ENCODE measurements around the gene NFIX.

NFIX gene

DNA sequence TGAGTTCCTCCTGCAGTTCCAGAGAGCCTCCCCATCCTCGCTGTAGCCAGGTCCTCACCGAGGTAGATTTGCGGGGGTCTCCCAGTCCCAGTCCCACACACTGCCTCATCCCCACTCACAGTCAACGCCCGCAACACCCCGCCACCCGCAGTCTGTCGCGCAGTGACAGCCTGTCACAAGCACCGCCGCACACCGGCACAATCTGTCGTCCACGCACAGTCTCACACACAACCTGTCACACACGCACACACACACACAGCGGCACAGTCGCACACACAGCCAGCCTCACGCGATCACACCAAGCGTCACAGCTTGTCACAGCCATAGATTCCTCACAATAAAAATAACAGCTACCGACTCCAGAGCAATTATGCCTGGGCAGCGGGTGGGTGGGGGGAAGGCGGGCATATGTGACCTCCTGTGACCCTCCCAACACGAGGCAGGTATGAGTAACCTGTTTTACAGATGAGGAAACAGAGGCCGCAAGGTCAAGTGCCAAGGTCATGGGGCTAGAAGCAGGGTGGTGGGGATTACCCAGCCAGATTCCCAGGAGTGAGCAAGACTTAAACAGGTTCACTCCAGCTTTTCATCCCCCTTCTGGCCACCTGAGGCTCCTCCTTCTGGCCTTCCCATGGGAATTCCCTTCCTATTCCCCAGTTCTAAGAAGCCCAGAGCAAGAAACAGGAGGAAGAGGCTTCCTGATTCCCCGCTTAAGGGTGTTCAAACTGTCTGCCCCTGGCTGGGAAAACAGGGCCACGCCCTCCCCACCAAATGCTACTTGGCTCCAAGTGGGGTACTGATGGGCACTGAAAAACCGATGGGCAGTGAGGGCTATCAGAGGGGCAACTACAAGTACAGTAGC, 13.9 kb downstream of the NFIX start:
- no peak for DNase-seq (ENCODE audit: low read depth)

DNA sequence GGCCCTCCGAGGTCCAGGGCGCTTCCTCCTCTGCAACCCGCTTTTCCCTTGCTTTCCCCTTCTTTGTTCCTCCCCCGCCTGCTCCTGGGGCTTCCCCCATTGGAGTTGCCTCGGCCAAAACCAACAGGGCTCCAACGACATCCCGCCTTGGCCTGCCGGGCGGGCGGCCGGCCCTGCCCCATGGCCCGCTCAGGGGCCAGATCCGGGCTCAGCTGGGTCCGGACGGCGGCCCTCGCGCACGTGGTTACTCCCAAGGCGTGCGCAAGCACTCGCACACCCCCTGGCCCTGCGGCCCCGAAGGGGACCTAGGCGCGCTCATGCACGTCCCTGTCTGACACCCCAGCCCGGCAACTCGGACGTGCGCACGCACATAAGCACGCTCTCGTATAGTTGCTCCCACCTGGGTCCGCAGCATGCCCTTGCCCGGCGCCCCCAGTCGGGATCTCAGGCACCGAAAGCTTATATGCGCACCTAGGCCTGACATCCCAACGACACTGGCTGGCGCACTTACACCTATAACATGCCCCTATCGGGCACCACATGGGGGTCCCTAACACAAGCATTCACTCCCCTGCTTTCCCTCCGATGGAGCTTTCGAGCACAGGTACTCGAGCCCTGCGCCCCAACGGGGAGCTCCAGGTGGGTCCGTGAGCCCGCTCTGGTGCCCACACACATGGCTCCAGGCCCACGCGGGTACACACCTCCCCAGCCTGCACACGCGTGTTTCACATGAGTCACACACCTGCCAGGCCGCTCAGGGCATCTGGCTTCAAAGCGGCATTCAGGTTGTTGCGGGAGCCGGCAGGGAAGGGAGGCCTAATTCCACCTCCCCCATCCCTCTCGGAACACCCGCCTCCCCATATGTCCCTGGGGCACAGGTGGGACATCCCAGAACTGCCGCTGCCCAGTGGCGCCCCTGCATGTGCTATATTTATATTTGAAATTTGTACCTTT, 15.0 kb downstream of the NFIX start:
- no peak for DNase-seq (ENCODE audit: low read depth)

DNA sequence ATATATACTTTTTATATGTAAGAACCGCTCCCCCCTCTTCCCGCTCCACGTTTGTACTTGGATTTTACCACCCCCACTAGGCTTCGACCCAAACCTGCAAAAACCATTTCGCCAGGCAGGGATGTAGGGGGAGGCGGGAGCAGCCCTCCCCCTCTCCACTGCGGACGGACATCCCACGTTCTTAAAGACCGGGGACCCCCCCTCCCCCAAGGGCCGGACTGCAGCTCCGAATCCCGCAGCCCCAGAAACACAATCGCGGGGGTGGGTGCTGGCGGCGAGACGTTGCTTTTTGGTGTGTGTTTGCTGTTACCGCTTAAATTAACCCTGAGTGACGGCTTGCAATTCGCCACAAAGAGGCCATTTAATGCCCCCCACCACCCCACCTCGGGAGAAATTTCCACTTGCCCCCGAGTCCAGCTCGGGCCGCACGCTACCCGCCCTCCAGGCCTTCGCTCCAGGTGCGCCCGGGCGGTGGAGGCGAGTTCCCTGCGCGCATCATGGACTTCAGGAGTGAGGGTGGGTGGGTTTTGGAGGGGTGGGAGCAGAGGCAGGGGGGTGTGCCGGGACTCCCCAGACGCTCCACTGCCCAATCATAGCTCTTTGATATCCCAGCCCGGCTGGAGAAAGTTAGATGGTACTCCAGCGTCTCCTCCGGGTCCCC, 15.8 kb downstream of the NFIX start:
- no peak for DNase-seq (ENCODE audit: low read depth)

DNA sequence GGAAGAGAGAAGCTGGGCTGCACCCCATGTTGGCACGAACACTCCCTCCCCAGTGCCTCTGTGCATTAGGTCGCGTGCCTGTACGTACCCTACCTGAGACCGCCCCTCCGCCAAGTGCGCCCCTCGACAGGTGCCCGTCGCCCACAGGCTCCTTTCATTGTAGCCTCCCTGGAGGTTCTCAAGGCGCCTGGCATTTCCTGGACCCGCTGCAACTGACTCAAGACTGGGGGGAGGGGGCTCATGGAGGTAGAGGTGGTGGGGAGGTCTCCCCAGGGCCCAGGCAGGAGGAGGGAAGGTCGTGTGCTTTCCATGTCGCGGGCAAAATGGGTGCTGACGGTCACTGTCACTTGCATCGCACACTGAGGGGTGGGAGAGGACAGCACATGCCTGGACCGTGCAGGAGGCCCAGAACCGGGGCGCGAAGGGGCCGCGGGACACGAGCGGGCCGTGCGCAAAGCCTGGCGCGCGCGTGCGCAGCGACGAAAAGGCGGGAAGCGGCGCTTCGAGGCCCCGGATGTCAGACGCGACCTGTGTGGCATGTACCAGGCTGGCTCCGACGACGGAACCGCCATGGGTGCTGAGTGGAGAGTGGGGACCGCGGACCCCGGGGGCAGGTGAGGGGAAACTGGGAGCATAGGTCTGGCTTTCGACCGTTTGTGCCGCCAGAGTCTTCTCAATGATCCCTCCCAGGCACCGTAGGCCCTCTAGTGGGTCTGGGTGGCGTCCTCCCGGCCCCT, 16.5 kb downstream of the NFIX start:
- DNase-seq (ENCODE audit: low read depth), result no peak

DNA sequence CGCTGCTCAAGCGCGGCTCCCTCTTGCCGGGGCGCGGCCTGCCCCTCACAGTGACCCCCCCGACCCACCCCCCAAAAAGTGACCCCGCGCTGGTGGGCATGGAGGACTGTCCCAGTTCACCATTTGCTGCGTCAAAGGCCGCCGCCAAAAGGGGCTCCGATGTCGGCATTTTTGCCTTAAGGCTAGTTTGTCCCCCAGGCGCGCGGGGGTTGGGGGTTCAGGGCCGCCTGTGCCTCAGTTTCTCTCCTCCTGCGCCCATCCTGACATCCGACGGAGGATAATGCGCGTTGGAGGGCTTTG, 17.1 kb downstream of the NFIX start:
- no peak for DNase-seq (ENCODE audit: low read depth)

DNA sequence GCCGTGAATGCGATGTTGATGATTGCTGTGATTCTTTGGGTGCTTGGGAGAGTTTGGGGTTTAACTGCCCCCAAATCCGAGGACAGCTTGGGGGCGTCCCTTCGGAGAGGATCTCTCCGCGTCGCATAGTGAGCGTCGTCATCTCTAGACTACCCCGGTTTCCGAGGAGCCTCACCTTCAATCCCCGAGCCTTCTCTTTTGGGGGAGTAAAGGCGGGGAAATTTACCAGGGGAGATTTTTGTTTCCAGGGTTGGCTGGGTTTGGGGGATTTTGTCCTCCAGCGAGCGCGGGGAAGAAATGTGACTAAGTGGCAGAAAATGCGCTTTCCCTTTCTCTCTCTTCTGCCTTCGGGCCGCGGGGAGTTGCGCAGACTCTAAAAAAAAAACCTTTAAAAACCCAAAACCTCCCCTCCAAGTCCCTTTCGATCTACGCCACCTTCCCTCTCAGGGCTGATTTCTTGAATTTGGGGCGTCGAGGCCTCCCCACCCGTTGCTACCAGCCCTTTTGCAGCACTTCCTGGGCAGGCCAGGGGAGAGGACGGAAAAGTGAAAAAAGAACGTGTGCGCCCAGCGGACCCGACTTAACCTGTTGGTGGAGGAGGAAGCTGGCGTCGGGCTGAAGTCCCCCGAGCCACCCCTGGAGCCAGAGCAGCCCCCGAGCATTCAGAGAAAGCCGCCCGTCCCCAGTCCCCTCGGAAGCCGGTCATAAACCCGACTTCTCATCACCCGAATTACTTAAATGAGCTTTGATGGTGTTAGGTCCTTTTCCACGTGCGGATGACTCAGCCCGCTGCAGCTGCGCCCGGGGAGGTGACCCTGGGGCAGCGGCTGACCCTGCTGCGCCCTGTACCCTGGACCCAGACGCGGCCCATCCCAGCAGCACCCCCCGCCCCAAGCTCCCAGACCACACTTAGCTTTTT, 17.7 kb downstream of the NFIX start:
- no peak for DNase-seq (ENCODE audit: low read depth)

DNA sequence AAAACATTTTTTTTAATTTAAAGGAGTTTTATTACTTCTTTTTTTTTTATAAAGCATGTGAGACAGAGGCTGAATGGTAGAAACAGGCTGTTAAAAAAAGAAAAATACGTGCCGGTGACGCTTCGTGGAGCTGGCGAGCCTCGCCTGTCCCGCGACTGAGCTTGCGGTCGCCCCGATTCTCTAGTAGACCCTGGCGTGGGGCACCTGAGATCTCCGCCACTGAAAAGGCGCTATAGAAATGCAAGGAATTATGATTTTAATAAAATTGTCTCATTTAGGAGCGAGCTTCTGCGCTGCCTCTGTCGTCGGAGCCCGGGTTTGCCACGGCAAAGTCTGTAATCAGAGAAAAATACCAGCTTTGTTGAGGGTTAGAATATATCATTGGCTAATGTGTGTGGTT, 18.4 kb downstream of the NFIX start:
- no peak for DNase-seq (ENCODE audit: low read depth)

DNA sequence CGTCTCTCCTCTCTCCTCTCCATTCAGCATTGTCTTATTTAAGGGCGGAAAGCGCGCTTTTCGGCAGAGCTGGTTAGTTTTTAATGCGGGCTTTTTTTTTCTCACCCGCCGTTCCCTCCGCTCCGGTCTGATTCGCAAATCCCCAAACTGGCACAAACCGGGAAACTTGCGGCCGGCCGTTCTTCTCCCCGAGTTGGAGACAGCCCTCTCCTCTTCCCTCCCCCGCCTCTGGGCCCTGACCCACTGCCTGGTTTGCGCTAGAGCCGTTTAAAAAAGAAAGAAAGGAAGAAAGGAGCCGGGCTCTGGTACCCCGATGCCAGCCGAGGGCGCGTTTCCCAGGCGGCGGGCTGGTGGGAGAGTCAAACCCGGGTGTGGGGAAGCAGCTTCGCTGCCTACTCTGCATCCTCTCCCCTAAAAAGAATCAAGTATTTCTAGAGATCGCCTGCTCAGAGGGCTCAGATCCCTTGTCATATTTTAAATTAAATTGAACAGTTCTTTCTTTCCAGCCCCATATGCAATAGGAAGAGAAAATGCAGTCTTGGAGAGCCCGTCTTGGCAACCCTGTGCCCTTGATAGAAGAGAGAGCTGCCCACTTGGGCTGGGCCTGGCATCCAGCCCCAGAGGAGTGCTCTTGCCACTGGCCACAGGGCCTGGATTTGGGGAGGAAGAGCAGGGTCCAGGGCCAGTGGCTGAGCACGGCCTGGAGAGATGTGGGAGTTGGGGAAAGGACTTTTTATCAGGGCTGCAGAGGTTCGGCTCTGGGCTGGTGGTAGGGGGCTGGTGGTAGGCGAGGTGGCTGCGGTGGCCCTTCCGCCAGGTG, 19.0 kb downstream of the NFIX start:
- DNase-seq (ENCODE audit: low read depth), result no peak

DNA sequence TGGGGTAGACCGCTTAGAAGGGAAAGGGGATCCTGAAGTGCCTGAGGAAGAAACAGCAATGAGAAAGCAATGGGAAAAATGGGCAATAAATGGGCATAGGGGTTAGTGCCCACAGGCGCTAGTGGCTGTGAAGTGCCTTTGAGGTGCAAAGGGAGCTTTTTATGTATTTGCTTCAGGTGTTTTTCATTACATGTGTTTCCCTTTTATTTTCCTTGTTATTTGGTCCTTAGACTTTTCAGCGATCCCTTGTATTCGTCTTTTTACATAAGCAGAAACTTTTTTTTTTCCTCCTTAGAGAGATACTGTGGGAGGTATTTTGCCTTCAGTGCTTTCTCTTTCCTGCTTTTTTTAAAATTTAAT, 19.6 kb downstream of the NFIX start:
- no peak for DNase-seq (ENCODE audit: low read depth)

DNA sequence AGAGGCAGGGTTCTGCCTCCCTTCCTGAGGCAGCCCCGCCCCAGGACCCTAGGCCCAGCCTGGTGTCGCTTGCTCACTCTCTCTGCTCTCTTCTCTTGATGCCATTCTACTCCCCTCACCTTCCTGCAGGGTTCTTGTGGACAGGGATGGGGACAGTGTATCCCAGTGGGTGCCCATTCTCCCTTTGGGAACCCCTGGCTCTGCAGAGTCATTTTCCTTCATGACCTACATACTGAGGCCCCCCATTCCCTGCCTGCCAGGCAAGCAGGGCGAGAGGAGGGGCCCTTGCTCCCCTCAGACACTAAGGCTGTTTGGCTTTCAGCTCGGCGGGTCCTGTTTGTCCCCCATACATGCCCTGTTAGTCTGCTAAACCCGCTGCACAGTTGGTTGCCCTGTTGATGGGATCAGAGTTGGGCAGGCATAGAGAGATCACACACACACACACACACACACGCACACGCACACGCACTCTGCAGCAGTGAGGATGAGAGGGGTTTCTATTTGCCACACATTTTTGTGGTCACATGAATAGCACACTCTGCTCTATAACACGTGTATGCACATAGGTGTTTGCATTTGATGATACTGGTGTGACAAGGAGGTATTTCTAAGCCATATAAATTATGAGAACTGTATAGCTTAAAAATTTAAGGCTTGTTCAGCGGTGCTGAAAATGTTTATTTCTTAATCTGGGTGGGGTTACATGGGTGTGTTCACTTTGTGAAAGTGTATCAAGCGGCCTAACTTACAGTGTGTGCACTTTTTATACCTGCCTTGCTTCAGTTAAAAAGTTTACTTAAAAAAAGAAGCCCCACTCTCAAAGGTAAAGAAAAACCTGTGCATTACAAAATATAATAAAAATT, 20.3 kb downstream of the NFIX start:
- no peak for DNase-seq (ENCODE audit: low read depth)

DNA sequence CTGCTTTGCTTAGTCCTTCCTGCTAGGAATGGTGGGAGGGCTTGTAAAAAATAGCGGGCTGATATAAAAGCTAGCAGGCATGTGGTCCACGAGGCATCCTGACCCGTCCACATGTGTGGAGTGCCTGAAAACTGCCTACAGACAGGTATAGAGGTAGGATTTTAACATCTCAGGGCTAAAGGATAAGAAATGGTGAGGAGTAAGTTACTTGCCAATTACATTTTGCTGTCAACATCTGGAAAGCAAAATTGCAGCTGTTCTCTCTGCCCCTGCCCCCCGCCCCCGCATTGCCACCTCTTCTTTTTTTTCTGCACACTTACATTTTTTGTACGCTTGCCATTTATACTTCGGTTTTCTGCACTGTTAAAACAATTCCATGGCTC, 21.0 kb downstream of the NFIX start:
- DNase-seq (ENCODE audit: low read depth), result no peak

DNA sequence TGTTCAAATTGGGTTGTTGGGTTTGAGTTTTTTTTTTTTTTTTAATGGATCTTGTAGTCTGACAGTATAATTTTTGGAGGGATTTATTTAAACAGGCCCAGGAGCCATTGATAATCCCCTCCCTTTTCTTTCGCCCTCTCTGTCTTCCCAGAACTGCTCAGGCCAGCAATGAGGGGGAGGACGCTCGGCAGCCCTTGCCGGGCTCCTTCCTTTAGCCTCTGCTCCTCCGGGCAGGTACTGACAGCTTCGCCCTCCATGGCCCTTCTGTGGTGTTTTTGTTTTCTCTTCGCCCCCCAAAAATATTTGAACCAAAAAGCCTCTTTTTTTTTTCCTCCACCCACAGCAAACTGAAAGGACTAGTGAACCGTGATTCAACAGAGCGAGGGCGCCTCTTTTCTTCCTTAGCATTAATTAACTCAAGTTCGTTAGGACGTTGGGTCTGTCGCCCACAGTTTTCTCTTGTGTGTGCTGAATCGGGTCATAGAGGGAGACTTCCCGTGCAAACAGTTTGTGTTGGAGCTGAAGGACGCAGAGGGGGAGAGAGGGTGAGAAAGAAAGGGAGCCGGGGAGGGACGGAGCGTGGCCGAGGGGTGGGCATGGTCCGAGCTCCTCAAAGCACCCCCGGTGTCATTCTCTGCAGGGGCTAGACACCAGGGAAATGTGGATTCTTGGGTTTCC, 21.5 kb downstream of the NFIX start:
- DNase-seq (ENCODE audit: low read depth), result no peak

DNA sequence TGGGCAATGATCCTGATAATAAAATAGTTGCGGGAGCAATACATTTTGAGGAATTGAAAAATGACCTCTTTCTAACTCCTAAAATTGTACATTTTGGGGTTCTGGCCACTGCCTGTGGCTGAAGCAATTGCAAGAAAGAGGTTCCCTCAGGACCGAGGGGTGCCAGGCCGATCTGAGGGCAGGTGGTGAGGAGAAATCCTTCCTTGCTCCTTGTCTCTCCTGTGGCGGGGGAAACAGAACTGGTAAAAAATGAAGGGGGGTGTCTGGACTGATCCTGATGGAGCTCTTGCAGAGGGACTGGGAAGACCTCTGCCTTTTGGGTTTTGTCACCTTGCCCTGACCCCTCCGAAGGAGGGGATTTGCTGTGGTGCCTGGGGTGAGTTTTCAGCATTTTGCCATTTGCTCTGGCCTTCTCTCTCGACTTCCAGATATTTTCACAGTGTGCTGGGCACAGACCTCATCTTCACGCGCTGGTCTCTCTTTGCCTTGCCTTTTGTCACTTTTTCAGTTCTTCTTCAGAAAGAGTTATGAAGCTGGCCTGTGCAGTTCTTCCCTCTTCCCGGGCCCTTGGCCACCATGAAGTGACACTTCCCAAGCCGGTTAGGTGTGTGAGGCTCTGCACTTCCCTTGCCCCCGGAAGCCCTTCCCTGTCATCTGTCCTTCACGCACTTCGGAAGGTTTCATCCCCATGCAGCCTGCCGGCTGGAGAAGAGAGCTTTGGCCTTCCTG, 22.2 kb downstream of the NFIX start:
- DNase-seq (ENCODE audit: low read depth), result no peak

DNA sequence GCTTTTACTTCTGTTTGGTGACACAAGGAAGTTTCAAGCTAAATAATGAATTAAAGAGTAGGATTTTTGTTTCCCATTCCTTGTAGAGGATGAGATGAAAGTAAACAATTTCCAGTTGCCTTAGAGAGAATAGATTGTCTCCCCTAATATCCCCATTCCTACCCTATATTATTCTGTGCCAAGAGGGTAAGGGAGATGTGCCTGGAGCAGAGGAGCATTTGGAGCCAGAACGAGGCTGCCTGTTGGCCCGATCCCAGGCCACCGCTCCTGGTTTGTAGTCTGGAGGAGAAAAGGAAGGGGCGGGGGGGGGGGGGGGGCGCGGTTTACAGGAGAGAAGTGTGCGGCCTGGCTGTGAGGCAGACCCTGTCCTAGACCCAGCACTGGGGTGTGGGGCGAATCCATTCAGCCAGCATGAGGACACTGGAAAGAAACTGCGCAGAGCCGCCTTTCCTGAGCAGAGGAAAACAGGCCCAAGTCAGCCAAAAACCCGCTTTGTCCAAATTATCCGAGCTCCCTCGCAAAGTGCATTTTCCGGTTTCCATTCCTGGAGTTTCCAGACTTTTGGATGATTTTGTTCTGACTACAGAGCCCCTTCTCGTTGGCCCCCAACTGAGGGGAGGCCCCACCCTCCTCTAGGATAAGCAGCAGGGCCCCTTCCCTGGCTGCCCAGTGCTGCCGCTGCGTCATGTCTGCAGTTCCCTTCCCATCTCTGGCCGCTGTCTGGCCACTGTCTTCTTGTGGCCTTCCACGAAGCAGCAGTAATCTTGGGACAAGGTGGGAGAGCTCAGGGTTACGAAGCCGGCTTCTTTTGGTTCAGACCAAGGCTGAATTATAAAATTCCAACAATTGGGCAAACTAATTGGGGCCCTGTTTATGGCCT, 23.0 kb downstream of the NFIX start:
- no peak for DNase-seq (ENCODE audit: low read depth)

DNA sequence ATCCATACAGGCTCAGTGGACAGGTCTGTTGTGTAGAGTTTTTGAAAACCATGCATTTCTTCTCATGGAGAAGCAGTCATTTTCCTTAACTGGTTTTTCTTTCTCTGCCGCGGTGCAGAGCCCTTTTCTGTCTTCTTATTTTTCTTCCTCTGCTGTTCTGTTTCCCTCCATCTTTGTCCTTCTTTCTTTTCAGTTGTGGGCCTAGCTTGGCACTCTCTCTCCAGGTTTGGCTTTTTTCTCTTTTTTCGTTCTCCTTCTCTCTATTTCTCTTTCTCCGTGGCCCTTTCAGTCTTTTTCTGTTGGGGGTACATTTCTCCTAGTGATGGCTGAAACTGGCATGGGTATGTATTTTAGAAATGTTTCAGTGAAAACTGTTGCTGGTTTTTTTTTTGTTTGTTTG, 24.1 kb downstream of the NFIX start:
- no peak for DNase-seq (ENCODE audit: low read depth)

DNA sequence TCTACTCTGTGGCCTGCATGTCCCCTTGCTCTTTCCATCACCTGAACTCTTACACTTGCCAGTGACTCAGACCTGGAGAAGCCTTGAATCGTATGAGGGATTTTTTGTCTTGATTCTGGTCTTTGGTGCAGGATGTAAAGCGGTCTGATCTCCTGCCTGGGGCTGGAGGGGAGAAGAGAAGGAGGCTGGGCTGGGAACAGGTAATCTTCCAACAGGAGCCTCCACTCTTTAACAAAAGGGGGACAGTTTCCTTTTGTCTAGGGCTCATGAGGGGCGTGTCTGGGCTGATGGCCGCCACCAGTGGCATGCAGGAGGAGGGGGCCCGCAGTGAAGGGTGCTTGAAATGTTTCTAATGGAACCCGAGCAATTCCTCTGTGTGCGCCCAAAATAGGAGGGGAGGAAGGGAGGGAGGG, 24.7 kb downstream of the NFIX start:
- no peak for DNase-seq (ENCODE audit: low read depth)

All from stimulated activated CD4-positive, alpha-beta T cell treated with anti-CD3 and anti-CD28 coated beads, Interleukin-2, amount 100 ng/mL, for 4 hours (primary cell).